ENCODE data around the gene PARP6.

The PARP6 gene

DNA sequence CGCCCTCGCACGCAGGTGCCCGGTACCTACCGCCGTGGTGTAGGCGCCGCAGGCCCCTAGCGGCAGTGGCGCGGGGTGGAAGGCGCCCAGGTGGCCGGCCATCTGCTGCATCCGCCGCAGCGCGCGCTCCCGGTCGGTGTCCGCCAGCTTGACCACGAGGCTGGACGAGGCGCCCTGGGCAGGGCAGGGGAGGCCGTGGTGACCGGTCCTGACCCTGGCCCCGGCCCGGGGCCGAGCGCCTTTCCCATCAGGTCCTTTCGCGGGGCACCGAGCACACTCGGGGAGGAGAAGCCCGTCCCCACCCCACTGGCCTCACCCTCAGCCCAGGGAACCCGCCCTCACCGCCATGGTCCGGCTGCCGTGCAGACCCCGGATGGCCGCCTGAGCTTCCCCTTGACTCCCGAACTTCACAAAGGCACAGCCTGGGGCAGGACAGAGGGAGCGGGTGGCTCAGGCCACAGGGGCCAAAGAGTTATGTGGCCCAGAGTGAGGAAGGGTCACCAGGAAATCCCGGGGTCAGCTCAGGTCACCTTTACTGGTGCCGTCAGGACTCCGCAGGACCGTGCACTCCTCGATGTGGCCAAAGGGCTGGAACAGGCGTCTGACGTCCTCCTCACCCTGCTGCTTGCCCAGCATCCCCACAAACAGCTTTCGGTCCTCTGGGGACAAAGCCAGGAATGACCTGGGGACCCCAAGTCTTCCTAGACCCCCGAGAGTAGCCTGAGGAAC lies 17.4 kb upstream of the PARP6 start:
- TF ChIP-seq, protein P1, sequence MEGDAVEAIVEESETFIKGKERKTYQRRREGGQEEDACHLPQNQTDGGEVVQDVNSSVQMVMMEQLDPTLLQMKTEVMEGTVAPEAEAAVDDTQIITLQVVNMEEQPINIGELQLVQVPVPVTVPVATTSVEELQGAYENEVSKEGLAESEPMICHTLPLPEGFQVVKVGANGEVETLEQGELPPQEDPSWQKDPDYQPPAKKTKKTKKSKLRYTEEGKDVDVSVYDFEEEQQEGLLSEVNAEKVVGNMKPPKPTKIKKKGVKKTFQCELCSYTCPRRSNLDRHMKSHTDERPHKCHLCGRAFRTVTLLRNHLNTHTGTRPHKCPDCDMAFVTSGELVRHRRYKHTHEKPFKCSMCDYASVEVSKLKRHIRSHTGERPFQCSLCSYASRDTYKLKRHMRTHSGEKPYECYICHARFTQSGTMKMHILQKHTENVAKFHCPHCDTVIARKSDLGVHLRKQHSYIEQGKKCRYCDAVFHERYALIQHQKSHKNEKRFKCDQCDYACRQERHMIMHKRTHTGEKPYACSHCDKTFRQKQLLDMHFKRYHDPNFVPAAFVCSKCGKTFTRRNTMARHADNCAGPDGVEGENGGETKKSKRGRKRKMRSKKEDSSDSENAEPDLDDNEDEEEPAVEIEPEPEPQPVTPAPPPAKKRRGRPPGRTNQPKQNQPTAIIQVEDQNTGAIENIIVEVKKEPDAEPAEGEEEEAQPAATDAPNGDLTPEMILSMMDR (IDR thresholded peaks at IDR 0.05; ENCODE audit: low read depth, low read length, missing control alignments) = no peak
- no peak overlapping the region for H3K4me3 ChIP-seq (ENCODE audit: low read depth, low read length)
- DNase-seq (ENCODE audit: low read depth) = no peak

- TF ChIP-seq, protein P1 (IDR thresholded peaks at IDR 0.05; ENCODE audit: low read depth, low read length, missing control alignments) = no peak
- DNase-seq (ENCODE audit: low read depth) = no peak
- H3K4me3 ChIP-seq (ENCODE audit: low read depth, low read length) = no peak overlapping the region
Measured at GRCh38 chr15:72288796-72289596, 16.6 kb upstream of the PARP6 start.

DNA sequence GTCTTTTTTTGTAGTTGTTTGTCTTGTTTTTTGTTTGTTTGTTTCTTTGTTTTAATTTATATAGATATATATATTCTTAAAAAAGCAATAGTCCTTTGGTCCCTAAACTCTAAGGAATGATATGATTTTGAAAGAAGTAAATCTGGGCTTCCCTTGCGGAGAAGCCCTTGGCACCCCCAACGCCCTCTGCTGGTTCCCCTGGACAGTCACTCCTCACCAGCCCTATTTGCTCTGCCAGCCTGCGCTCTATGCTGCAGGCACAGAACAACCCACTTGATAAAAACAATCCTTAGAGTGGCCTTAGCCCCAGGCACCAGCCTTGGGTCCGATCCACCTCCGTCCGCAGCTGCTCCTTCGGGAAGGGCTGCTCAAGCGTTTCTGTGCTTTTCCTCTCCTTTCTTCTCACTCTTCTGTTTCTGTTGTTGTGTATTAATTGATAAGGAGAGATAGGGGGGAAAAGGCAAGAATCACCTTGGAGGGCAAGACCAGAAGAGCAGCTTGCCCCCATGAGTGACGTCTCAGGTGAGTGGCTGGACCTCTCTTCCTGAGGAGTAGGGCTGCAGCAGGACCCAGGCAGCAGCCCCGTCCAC lies 13.7 kb upstream of the PARP6 start:
- H3K4me3 ChIP-seq (ENCODE audit: low read depth, low read length) = no peak overlapping the region
- TF ChIP-seq, protein P1 (IDR thresholded peaks at IDR 0.05; ENCODE audit: low read depth, low read length, missing control alignments) = peak; percentile 67
- no peak for DNase-seq (ENCODE audit: low read depth)

DNA sequence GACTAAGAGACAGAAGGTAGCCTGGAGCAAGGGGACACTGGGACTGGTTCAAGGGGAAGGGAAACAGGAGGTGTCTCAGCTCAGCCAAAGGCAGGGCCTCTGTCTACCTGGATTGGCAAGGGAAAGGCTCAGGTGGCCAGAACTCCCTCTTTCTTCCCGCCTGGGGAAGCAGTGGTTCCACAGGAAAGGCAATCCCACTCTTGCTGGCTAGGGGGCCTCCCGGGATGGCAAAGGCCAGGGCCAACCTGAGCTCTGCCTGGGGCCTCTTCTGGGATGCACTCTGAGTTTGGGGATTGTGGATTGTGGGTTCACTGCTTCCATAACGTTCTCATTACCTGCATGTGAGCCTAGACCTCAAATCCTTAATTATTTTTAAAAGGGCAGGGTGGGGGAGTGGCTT lies 13.0 kb upstream of the PARP6 start:
- no peak overlapping the region for H3K4me3 ChIP-seq (ENCODE audit: low read depth, low read length)
- no peak for DNase-seq (ENCODE audit: low read depth)
- TF ChIP-seq, protein P1 (IDR thresholded peaks at IDR 0.05; ENCODE audit: low read depth, low read length, missing control alignments) = no peak

DNA sequence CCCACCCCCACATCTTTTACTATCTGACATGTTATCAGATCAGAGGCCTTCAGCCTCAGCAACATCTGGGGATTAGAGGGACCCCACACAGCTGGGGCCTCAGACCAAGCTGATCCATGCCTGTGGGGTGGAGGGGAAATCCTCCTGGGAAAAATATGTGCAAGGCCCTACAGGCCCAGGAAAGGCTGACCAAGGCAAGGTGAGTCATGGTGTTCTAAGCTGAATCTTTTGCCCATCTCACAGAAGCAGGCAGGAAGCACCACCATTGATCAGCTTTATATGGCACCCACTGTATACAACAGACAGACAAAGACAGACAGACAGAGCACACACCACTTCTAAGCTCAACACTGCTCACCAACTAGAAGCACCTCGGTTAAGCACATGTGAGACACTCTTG lies 12.4 kb upstream of the PARP6 start:
- TF ChIP-seq, protein P1 (IDR thresholded peaks at IDR 0.05; ENCODE audit: low read depth, low read length, missing control alignments) = no peak
- no peak overlapping the region for H3K4me3 ChIP-seq (ENCODE audit: low read depth, low read length)
- DNase-seq (ENCODE audit: low read depth) = no peak

DNA sequence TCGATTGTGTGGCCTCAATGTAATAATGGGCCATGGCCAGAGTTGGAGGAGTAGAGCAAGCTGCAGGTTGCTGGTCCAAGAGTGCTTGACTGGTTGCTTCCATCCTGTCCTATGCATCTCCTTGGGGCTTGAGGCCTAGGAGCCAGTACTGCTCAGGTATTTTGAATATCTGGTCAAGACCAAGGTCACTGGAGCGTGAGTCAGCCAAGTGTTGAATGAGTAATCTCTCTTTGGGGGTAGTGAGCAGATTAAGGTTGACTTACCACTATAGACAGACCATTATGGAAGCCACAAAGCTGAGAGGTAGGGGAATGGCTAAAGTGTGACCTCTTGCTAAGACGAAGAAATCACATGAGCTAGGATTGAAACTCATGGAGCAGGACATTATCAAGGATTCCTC lies 9.4 kb upstream of the PARP6 start:
- TF ChIP-seq, protein P1 (IDR thresholded peaks at IDR 0.05; ENCODE audit: low read depth, low read length, missing control alignments) = no peak
- no peak for DNase-seq (ENCODE audit: low read depth)
- H3K4me3 ChIP-seq (ENCODE audit: low read depth, low read length) = no peak overlapping the region
